ENCODE measurements around the gene TCF7L2.

TCF7L2 gene

DNA sequence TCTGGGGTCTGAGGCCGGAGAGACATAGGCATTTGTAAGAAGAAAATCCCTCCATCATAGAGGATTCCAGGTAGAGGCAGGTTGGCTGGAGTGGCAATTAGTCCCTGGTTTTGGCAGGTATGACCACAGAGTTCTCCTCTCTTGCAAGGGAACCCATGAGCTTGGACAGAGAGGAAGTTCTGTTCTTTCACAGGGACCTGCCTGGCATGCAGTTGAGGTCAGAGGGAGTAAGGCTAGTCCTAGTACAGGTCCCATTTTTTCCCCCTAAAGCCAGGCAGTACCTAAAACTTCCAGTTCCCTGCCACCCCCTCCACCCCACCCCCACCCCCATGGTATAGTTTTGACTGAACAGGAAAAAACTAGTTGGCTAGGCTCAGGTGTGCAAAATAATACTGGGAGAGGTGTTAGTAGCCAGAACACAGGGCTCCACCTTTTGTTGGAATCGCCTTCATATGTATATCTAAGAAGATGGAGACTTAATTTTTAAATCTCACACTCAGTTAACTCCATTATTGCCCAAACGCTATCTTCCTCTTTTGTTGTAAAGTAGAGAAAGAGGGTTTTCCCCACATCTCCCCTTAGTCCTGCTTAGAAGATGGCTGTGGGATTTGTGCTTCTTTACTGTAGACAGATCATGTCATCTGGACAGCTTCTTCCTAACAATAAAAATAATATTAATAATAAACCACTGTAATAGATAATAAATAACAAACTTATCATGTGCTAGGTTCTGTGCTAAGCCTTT lies 188.1 kb downstream of the TCF7L2 start:
- no peak overlapping the region for H3K4me3 ChIP-seq (ENCODE audit: low read depth, low read length, poor library complexity, severe bottlenecking)
- H2AFZ ChIP-seq (ENCODE audit: low read length), result no peak overlapping the region
- no peaks in the 10 kb centered on the region for H3K4me1 ChIP-seq (ENCODE audit: insufficient read depth, low read length, severe bottlenecking)
- H3K9me3 ChIP-seq (ENCODE audit: low read length), result no peaks in the 10 kb centered on the region
- no peak overlapping the region for H3K4me2 ChIP-seq (ENCODE audit: low read length)
- no peaks in the 10 kb centered on the region for H3K9me2 ChIP-seq (ENCODE audit: low read depth, low read length)
- H3K36me3 ChIP-seq (ENCODE audit: insufficient read depth, low read length), result peaks cover 11% of the 10 kb centered on the region; the same call in 1 of the 2 replicates
- H3K79me2 ChIP-seq (ENCODE audit: insufficient read depth, low read length), result no peaks in the 10 kb centered on the region
- H4K20me1 ChIP-seq (ENCODE audit: insufficient read depth, low read length), result no peaks in the 10 kb centered on the region
- no peak overlapping the region for H3K9ac ChIP-seq (ENCODE audit: low read length)
- H3K27ac ChIP-seq (ENCODE audit: low read depth, low read length, poor library complexity, severe bottlenecking), result no peak overlapping the region
- no peaks in the 10 kb centered on the region for H3F3A ChIP-seq (ENCODE audit: insufficient read depth, low read length)
- TF ChIP-seq, protein P1, sequence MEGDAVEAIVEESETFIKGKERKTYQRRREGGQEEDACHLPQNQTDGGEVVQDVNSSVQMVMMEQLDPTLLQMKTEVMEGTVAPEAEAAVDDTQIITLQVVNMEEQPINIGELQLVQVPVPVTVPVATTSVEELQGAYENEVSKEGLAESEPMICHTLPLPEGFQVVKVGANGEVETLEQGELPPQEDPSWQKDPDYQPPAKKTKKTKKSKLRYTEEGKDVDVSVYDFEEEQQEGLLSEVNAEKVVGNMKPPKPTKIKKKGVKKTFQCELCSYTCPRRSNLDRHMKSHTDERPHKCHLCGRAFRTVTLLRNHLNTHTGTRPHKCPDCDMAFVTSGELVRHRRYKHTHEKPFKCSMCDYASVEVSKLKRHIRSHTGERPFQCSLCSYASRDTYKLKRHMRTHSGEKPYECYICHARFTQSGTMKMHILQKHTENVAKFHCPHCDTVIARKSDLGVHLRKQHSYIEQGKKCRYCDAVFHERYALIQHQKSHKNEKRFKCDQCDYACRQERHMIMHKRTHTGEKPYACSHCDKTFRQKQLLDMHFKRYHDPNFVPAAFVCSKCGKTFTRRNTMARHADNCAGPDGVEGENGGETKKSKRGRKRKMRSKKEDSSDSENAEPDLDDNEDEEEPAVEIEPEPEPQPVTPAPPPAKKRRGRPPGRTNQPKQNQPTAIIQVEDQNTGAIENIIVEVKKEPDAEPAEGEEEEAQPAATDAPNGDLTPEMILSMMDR (IDR thresholded peaks at IDR 0.05; ENCODE audit: low read length), result no peak
- no peak for TF ChIP-seq EZH2 (IDR thresholded peaks at IDR 0.05; ENCODE audit: borderline replicate concordance, low read length)
- H3K27me3 ChIP-seq (ENCODE audit: insufficient read depth, low read length), result no peaks in the 10 kb centered on the region

DNA sequence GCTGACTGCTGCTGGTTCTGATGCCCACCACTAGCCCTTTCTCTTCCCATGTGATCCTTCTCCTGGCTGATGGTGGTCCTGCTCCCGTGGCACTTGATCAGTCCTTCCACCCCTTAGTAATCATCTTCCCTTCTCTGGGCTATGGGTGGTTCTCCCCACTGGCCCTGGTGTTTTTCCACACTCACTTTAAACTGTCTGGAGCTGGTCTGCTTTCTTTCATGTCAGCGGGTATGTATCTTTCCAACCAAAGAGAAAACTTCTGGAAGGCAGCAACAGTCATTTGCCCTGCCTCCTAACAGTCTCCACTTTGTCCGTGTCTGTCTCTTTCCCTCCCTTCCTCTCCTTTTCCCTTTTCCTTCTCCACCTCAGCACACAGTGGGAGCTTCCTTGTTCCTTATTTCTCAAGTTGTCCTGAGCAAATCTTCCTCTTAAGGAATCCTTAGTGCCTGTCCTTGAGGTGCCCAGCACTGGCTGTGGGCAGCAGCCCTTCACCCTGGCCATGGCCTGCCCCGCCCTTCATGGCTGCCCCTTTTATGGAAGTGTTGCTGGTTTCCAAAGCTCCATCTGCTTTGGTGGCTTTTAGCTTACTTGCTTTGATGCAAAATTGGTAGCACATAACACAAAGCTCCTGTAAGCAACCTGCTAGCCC lies 189.0 kb downstream of the TCF7L2 start:
- no peaks in the 10 kb centered on the region for H3K4me1 ChIP-seq (ENCODE audit: insufficient read depth, low read length, severe bottlenecking)

DNA sequence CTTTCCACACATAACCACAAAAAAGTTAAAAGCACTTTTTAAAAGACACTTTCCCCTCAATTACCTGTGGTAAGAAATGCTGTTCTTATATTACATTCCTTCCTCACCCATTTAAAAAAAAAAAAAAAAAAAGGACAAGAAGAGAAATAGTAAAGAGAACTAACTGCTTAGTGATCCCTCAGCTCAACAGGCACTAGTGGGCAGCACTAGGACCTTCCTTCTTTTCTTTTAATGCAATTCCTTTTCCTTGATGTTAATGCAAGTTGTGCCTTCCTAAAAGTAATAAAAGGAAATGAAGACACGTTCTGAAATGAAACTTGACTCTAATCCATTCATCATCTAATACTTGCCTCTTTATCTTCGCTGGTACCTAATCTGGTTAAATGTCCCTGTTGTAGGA lies 189.7 kb downstream of the TCF7L2 start:
- Histone ChIP-seq H3K9me2 (ENCODE audit: low read depth, low read length) (no peaks in the 10 kb centered on the region), H3K36me3 (ENCODE audit: insufficient read depth, low read length) (peaks cover 27% of the 10 kb centered on the region), H3K9ac (ENCODE audit: low read length) (no peak overlapping the region), H3K4me1 (ENCODE audit: insufficient read depth, low read length, severe bottlenecking) (no peaks in the 10 kb centered on the region), H3K4me3 (ENCODE audit: low read depth, low read length, poor library complexity, severe bottlenecking) (no peak overlapping the region), H3K4me2 (ENCODE audit: low read length) (no peak overlapping the region), H3K9me3 (ENCODE audit: low read length) (no peaks in the 10 kb centered on the region), H2AFZ (ENCODE audit: low read length) (no peak overlapping the region), H4K20me1 (ENCODE audit: insufficient read depth, low read length) (no peaks in the 10 kb centered on the region), H3K27me3 (ENCODE audit: insufficient read depth, low read length) (no peaks in the 10 kb centered on the region), H3K27ac (ENCODE audit: low read depth, low read length, poor library complexity, severe bottlenecking) (no peak overlapping the region), H3K79me2 (ENCODE audit: insufficient read depth, low read length) (no peaks in the 10 kb centered on the region), H3F3A (ENCODE audit: insufficient read depth, low read length) (no peaks in the 10 kb centered on the region)
- TF ChIP-seq, protein P1 (IDR thresholded peaks at IDR 0.05; ENCODE audit: low read length), result no peak
- TF ChIP-seq EZH2 (IDR thresholded peaks at IDR 0.05; ENCODE audit: borderline replicate concordance, low read length), result no peak

More for the DNA sequence above, 189.0 kb downstream of the TCF7L2 start:
- TF ChIP-seq EZH2 (IDR thresholded peaks at IDR 0.05; ENCODE audit: borderline replicate concordance, low read length), result no peak
- TF ChIP-seq, protein P1 (IDR thresholded peaks at IDR 0.05; ENCODE audit: low read length), result no peak
- Histone ChIP-seq H3K4me3 (ENCODE audit: low read depth, low read length, poor library complexity, severe bottlenecking) (no peak overlapping the region), H3K79me2 (ENCODE audit: insufficient read depth, low read length) (no peaks in the 10 kb centered on the region), H3K36me3 (ENCODE audit: insufficient read depth, low read length) (peaks cover 20% of the 10 kb centered on the region), H4K20me1 (ENCODE audit: insufficient read depth, low read length) (no peaks in the 10 kb centered on the region), H3K9me2 (ENCODE audit: low read depth, low read length) (no peaks in the 10 kb centered on the region), H3K4me2 (ENCODE audit: low read length) (no peak overlapping the region), H3K27me3 (ENCODE audit: insufficient read depth, low read length) (no peaks in the 10 kb centered on the region), H3K9me3 (ENCODE audit: low read length) (no peaks in the 10 kb centered on the region), H3K9ac (ENCODE audit: low read length) (no peak overlapping the region), H2AFZ (ENCODE audit: low read length) (no peak overlapping the region), H3K27ac (ENCODE audit: low read depth, low read length, poor library complexity, severe bottlenecking) (no peak overlapping the region), H3F3A (ENCODE audit: insufficient read depth, low read length) (no peaks in the 10 kb centered on the region)
